Neural cell (in vitro differentiated cells): ENCODE results near the gene LRIG2. TPM values are rescaled to one million over a fixed set of nuclear protein-coding genes. Genes with fewer than 3 reads are reported as not detected.

Experiments
- H2AFZ ChIP-seq: fragments of 200-600, 300-800 bp; sonication (generic), shearing (Covaris generic); 2 replicates; pipeline ENCODE4 v1.6.0; 2014; ENCODE audit warnings: low read depth, mild to moderate bottlenecking, antibody characterized with exemption, low read length, moderate library complexity
- H3F3A ChIP-seq: fragments of 200-600 bp; shearing (Covaris generic); 2 replicates; pipeline ENCODE4 v1.6.1; 2016; ENCODE audit warnings: mild to moderate bottlenecking, moderate library complexity, mixed read lengths, antibody characterized with exemption, low read length; ENCODE audit not compliant: insufficient read depth, poor library complexity, severe bottlenecking
- H3K27ac ChIP-seq: fragments of 200-600, 300-800 bp; sonication (generic), shearing (Covaris generic); 2 replicates; pipeline ENCODE4 v1.5.1; 2014; ENCODE audit warnings: mild to moderate bottlenecking, low read length, moderate library complexity
- H3K27me3 ChIP-seq: fragments of 300-800, 200-600 bp; sonication (generic), shearing (Covaris generic); 2 replicates; pipeline ENCODE4 v1.6.0; 2014; ENCODE audit warnings: mild to moderate bottlenecking, low read depth, low read length, moderate library complexity; ENCODE audit not compliant: insufficient read depth
- H3K36me3 ChIP-seq: fragments of 300-800, 200-600 bp; sonication (generic), shearing (Covaris generic); 2 replicates; pipeline ENCODE4 v1.5.1; 2014; ENCODE audit warnings: mild to moderate bottlenecking, antibody characterized with exemption, low read length, moderate library complexity; ENCODE audit not compliant: insufficient read depth
- H3K4me2 ChIP-seq: fragments of 300-800, 200-600 bp; sonication (generic), shearing (Covaris generic); 2 replicates; pipeline ENCODE4 v1.6.0; 2014; ENCODE audit warnings: mild to moderate bottlenecking, low read length
- H3K4me3 ChIP-seq: fragments of 300-800, 200-600 bp; sonication (generic), shearing (Covaris generic); 2 replicates; pipeline ENCODE4 v1.5.1; 2014; ENCODE audit warnings: mild to moderate bottlenecking, low read length, moderate library complexity
- H3K79me2 ChIP-seq: fragments of 200-600 bp; shearing (Covaris generic); replicated peaks from 2 replicates; pipeline ENCODE4 v1.6.0; 2014; ENCODE audit warnings: mild to moderate bottlenecking, low read length, moderate library complexity; ENCODE audit not compliant: insufficient read depth
- H3K9ac ChIP-seq: fragments of 300-800, 200-600 bp; sonication (generic), shearing (Covaris generic); 2 replicates; pipeline ENCODE4 v1.6.1; 2016; ENCODE audit warnings: mild to moderate bottlenecking, low read length, mixed read lengths
- H3K9me2 ChIP-seq: fragments of 200-600 bp; shearing (Covaris generic); 2 replicates; pipeline ENCODE4 v1.6.1; 2016; ENCODE audit warnings: mild to moderate bottlenecking, low read length, mixed read lengths; ENCODE audit not compliant: insufficient read depth
- H3K9me3 ChIP-seq: fragments of 200-600, 300-800 bp; sonication (generic), shearing (Covaris generic); 2 replicates; pipeline ENCODE4 v1.6.1; 2016; ENCODE audit warnings: mild to moderate bottlenecking, mixed run types, low read length, moderate library complexity, mixed read lengths
- H4K20me1 ChIP-seq: fragments of 200-600 bp; shearing (Covaris generic); 2 replicates; pipeline ENCODE4 v1.6.1; 2016; ENCODE audit warnings: mild to moderate bottlenecking, mixed run types; ENCODE audit not compliant: insufficient read depth
- CTCF ChIP-seq: fragments of 450-650 bp; IDR thresholded peaks from 2 replicates; pipeline ENCODE4 v1.5.1; 2014; ENCODE audit warnings: antibody characterized with exemption, mild to moderate bottlenecking, moderate library complexity; ENCODE audit not compliant: poor library complexity, severe bottlenecking
- EP300 ChIP-seq: fragments of 450-650 bp; conservative IDR thresholded peaks from 2 replicates; pipeline ENCODE4 v1.6.1; 2014; ENCODE audit warnings: antibody characterized with exemption, mild to moderate bottlenecking, moderate library complexity; ENCODE audit not compliant: poor library complexity, severe bottlenecking
- EZH2 ChIP-seq: fragments of 200-600, 300-800 bp; shearing (Covaris generic), sonication (generic); IDR thresholded peaks from 2 replicates; pipeline ENCODE4 v1.6.1; 2014; ENCODE audit warnings: antibody characterized with exemption, low read length, borderline replicate concordance, mild to moderate bottlenecking; ENCODE audit not compliant: insufficient read depth, poor library complexity, severe bottlenecking
- MXI1 ChIP-seq: fragments of 450-650 bp; conservative IDR thresholded peaks from 2 replicates; pipeline ENCODE4 v1.6.1; 2014; ENCODE audit warnings: antibody characterized with exemption, mild to moderate bottlenecking; ENCODE audit not compliant: poor library complexity, severe bottlenecking
- POLR2AphosphoS5 ChIP-seq: IDR thresholded peaks from 2 replicates; pipeline ENCODE4 v1.6.1; 2012
- RAD21 ChIP-seq: fragments of 450-650 bp; conservative IDR thresholded peaks from 2 replicates; pipeline ENCODE4 v1.6.1; 2014; ENCODE audit warnings: antibody characterized with exemption, mild to moderate bottlenecking, moderate library complexity
- REST ChIP-seq: IDR thresholded peaks from 2 replicates; pipeline ENCODE4 v1.6.1; 2012; ENCODE audit warnings: borderline replicate concordance
- SMC3 ChIP-seq: fragments of 450-650 bp; conservative IDR thresholded peaks from 2 replicates; pipeline ENCODE4 v1.6.1; 2014; ENCODE audit warnings: antibody characterized with exemption, mild to moderate bottlenecking, moderate library complexity; ENCODE audit not compliant: poor library complexity
- TAF1 ChIP-seq: IDR thresholded peaks from 2 replicates; pipeline ENCODE4 v1.6.1; 2012; ENCODE audit warnings: low read depth
- polyA plus RNA-seq: library from polyadenylated mRNA; depleted of rRNA; stranded (reverse); fragments of >200 nt; gene quantifications from 2 replicates; pipeline ENCODE4 v1.2.3, GENCODE V29; 2014

Gene LRIG2
- polyA plus RNA-seq, 1 donor from 2014 or later = 11.1 TPM

GRCh38 chr1:113040041-113040440 is 33.0 kb upstream of the LRIG2 start:
- H3K4me2 ChIP-seq = no peak overlapping the region
- H3K27me3 ChIP-seq = no peaks in the 10 kb centered on the region
- H3K9me2 ChIP-seq = no peaks in the 10 kb centered on the region
- H3K36me3 ChIP-seq = no peaks in the 10 kb centered on the region
- H3K4me3 ChIP-seq = no peak overlapping the region
- TF ChIP-seq CTCF (no peak), REST (no peak), TAF1 (no peak), EZH2 (no peak), EP300 (no peak), MXI1 (no peak), POLR2AphosphoS5 (no peak), SMC3 (no peak), RAD21 (no peak)
- H3F3A ChIP-seq = no peaks in the 10 kb centered on the region
- no peaks in the 10 kb centered on the region for H3K79me2 ChIP-seq
- H2AFZ ChIP-seq = no peak overlapping the region
- no peaks in the 10 kb centered on the region for H3K9me3 ChIP-seq
- H3K9ac ChIP-seq = no peak overlapping the region
- no peak overlapping the region for H3K27ac ChIP-seq
- no peaks in the 10 kb centered on the region for H4K20me1 ChIP-seq

GRCh38 chr1:113040718-113041412 is 32.1 kb upstream of the LRIG2 start:
- no peaks in the 10 kb centered on the region for H3K79me2 ChIP-seq
- H3K27ac ChIP-seq = no peak overlapping the region
- H3K4me2 ChIP-seq = no peak overlapping the region
- no peaks in the 10 kb centered on the region for H3K9me2 ChIP-seq
- H3K4me3 ChIP-seq = no peak overlapping the region
- H3K27me3 ChIP-seq = no peaks in the 10 kb centered on the region
- H3K9me3 ChIP-seq = no peaks in the 10 kb centered on the region
- TF ChIP-seq POLR2AphosphoS5 (no peak), REST (no peak), TAF1 (no peak)
- no peak overlapping the region for H2AFZ ChIP-seq
- no peaks in the 10 kb centered on the region for H3K36me3 ChIP-seq
- no peaks in the 10 kb centered on the region for H3F3A ChIP-seq
- no peak overlapping the region for H3K9ac ChIP-seq
- no peaks in the 10 kb centered on the region for H4K20me1 ChIP-seq
